GM12878 (cell line): ENCODE measurements around the gene DIP2A. TPM values are rescaled to one million over a fixed set of nuclear protein-coding genes. Genes with fewer than 3 reads are reported as not detected.

Experiments used
- BACH1 ChIP-seq: fragments of 450-650 bp; IDR thresholded peaks from 2 replicates; pipeline ENCODE4 v1.6.1; 2017; ENCODE audit warnings: mild to moderate bottlenecking, borderline replicate concordance
- CBX5 ChIP-seq: sonication (generic); IDR thresholded peaks from 2 replicates; pipeline ENCODE4 v1.6.1; 2016; ENCODE audit warnings: low read depth, moderate library complexity, mild to moderate bottlenecking, inconsistent platforms
- HDAC2 ChIP-seq: fragments of 200-600 bp; sonication (generic); IDR thresholded peaks from 2 replicates; pipeline ENCODE4 v1.6.1; 2017
- JUNB ChIP-seq: IDR thresholded peaks from 2 replicates; pipeline ENCODE4 v1.6.1; 2016; ENCODE audit warnings: antibody characterized with exemption, mild to moderate bottlenecking
- KLF5 ChIP-seq: fragments of 450-650 bp; IDR thresholded peaks from 2 replicates; pipeline ENCODE4 v1.6.1; 2014; ENCODE audit warnings: mild to moderate bottlenecking; ENCODE audit not compliant: partially characterized antibody
- MEF2B ChIP-seq: fragments of 450-650 bp; IDR thresholded peaks from 2 replicates; pipeline ENCODE4 v1.6.1; 2018; ENCODE audit warnings: mild to moderate bottlenecking, moderate library complexity; ENCODE audit not compliant: partially characterized antibody, poor library complexity, severe bottlenecking
- NRF1 ChIP-seq: conservative IDR thresholded peaks from 2 replicates; pipeline ENCODE4 v1.6.1; 2011; ENCODE audit warnings: mild to moderate bottlenecking, low read depth, low read length, improper control_type of control experiment
- PAX5 ChIP-seq: IDR thresholded peaks from 2 replicates; pipeline ENCODE4 v1.6.1; 2011; ENCODE audit warnings: low read depth, low read length, borderline replicate concordance
- PAX8 ChIP-seq: fragments of 450-650 bp; IDR thresholded peaks from 2 replicates; pipeline ENCODE4 v1.6.1; 2017; ENCODE audit warnings: mild to moderate bottlenecking, moderate library complexity
- RB1 ChIP-seq: fragments of 450-650 bp; formaldehyde crosslinking; IDR thresholded peaks from 2 replicates; pipeline ENCODE4 v1.6.1; 2017; ENCODE audit warnings: mild to moderate bottlenecking, borderline replicate concordance
- RCOR1 ChIP-seq: conservative IDR thresholded peaks from 2 replicates; pipeline ENCODE4 v1.6.1; 2012; ENCODE audit warnings: low read depth, low read length, improper control_type of control experiment
- SIX5 ChIP-seq: IDR thresholded peaks from 2 replicates; pipeline ENCODE4 v1.6.1; 2011; ENCODE audit warnings: mild to moderate bottlenecking, low read depth, low read length, moderate library complexity; ENCODE audit not compliant: severe bottlenecking
- ZBTB40 ChIP-seq: fragments of 450-650 bp; IDR thresholded peaks from 2 replicates; pipeline ENCODE4 v1.6.1; 2016; ENCODE audit warnings: mild to moderate bottlenecking, moderate library complexity, borderline replicate concordance
- polyA plus RNA-seq, 11 experiments: library from polyadenylated mRNA; depleted of rRNA in 4 of 11; unstranded in 6 of 11; stranded (reverse) in 5 of 11; fragments of >200 nt; fragmentation: Nextera tagmentation in 4 of 11; fragmentation: Illumina TruSeq in 1 of 11; extraction: Ambion mirVana in 4 of 11; extraction: Trizol in 1 of 11; gene quantifications; 1 replicate in 1 of 11; 2 replicates in 10 of 11; pipeline versions ENCODE4 v1.2.1 to v1.2.3, GENCODE V29; 2011 to 2016; ENCODE audit warnings: inconsistent platforms in 2 of 11, missing spikeins in 2 of 11, low read depth in 1 of 11
- total RNA-seq, 4 experiments: library from RNA; depleted of rRNA in 3 of 4; stranded (reverse); fragments of >200 nt in 3 of 4; fragmentation: Illumina TruSeq in 1 of 4; extraction: Trizol in 1 of 4; gene quantifications; 2 replicates each; pipeline versions ENCODE4 v1.2.1 to v1.2.3, GENCODE V29; 2013 to 2021
- TF ChIP-seq, protein P1 (sequence below), 3 experiments: IDR thresholded peaks in 2 of 3; conservative IDR thresholded peaks in 1 of 3; 2 replicates each; pipeline ENCODE4 v1.5.1; 2011; ENCODE audit warnings: low read depth in 3 of 3, low read length in 3 of 3, mild to moderate bottlenecking in 3 of 3, control low read depth in 2 of 3, moderate library complexity in 2 of 3, inconsistent platforms in 1 of 3, mixed read lengths in 1 of 3; ENCODE audit not compliant: control insufficient read depth in 2 of 3, insufficient read depth in 1 of 3; ENCODE audit errors: extremely low read depth in 1 of 3
- TF ChIP-seq, protein P2 (sequence below): fragments of 450-650 bp; IDR thresholded peaks from 2 replicates; pipeline ENCODE4 v1.6.1; 2017; ENCODE audit warnings: mild to moderate bottlenecking, moderate library complexity

Gene DIP2A
- total and polyA plus RNA-seq, 10 of the 15 experiments (the other 5 are each of a cell fraction or from before 2014, with no cell fraction given), result 1.7 to 25.5 (median 12.2) TPM

DNA sequence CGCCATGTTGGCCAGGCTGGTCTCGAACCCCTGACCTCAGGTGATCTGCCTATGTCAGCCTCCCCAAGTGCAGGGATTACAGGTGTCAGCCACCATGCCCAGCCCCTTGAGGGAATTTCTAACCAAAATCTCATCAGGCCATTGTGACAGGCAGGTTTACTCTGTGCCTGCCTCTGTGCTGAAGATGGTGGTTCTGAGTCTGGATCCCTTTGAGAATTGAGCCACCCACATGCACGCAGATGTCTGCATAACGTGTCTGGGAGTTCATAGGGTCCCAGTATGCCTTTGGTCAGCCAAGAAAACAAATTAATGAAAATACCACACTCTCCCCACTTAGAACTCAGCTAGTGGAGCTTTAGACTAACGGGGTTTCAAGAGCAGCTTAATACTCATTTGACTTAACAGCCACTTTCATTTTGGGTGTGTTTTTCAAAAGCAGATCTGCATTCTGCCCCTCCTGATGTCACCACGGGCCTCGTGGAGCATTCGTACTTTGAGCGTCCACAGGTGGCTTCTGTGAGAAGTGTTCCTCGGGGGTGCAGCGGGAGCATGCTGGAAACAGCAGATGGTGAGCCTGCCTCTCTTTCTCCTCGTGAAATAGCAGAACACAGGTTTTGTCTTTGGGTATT is 45.3 kb downstream of the DIP2A start (continued):
- TF ChIP-seq, protein P1, sequence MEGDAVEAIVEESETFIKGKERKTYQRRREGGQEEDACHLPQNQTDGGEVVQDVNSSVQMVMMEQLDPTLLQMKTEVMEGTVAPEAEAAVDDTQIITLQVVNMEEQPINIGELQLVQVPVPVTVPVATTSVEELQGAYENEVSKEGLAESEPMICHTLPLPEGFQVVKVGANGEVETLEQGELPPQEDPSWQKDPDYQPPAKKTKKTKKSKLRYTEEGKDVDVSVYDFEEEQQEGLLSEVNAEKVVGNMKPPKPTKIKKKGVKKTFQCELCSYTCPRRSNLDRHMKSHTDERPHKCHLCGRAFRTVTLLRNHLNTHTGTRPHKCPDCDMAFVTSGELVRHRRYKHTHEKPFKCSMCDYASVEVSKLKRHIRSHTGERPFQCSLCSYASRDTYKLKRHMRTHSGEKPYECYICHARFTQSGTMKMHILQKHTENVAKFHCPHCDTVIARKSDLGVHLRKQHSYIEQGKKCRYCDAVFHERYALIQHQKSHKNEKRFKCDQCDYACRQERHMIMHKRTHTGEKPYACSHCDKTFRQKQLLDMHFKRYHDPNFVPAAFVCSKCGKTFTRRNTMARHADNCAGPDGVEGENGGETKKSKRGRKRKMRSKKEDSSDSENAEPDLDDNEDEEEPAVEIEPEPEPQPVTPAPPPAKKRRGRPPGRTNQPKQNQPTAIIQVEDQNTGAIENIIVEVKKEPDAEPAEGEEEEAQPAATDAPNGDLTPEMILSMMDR (IDR thresholded peaks at IDR 0.05 in 2 of 3, conservative IDR thresholded peaks at IDR 0.05 in 1 of 3; ENCODE audit: control insufficient read depth in 2 of 3, extremely low read depth in 1 of 3, insufficient read depth in 1 of 3, low read depth in 3 of 3, low read length in 3 of 3), result peak in 2 of 3 experiments; percentile 26 to 36; a peak in 3 of 6 replicates
- no peak for TF ChIP-seq PAX8
- TF ChIP-seq RB1, result no peak
- peak; percentile 32 for TF ChIP-seq MEF2B
- TF ChIP-seq JUNB, result peak; percentile 29; the same call in 1 of the 2 replicates
- no peak for TF ChIP-seq CBX5
- 0 out of 2 replicates have a peak, but pooled peaks have one; percentile 35 for TF ChIP-seq BACH1
- TF ChIP-seq, protein P2, sequence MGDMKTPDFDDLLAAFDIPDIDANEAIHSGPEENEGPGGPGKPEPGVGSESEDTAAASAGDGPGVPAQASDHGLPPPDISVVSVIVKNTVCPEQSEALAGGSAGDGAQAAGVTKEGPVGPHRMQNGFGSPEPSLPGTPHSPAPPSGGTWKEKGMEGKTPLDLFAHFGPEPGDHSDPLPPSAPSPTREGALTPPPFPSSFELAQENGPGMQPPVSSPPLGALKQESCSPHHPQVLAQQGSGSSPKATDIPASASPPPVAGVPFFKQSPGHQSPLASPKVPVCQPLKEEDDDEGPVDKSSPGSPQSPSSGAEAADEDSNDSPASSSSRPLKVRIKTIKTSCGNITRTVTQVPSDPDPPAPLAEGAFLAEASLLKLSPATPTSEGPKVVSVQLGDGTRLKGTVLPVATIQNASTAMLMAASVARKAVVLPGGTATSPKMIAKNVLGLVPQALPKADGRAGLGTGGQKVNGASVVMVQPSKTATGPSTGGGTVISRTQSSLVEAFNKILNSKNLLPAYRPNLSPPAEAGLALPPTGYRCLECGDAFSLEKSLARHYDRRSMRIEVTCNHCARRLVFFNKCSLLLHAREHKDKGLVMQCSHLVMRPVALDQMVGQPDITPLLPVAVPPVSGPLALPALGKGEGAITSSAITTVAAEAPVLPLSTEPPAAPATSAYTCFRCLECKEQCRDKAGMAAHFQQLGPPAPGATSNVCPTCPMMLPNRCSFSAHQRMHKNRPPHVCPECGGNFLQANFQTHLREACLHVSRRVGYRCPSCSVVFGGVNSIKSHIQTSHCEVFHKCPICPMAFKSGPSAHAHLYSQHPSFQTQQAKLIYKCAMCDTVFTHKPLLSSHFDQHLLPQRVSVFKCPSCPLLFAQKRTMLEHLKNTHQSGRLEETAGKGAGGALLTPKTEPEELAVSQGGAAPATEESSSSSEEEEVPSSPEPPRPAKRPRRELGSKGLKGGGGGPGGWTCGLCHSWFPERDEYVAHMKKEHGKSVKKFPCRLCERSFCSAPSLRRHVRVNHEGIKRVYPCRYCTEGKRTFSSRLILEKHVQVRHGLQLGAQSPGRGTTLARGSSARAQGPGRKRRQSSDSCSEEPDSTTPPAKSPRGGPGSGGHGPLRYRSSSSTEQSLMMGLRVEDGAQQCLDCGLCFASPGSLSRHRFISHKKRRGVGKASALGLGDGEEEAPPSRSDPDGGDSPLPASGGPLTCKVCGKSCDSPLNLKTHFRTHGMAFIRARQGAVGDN, result peak; percentile 52
- TF ChIP-seq ZBTB40, result no peak
- no peak for TF ChIP-seq NRF1
- no peak for TF ChIP-seq PAX5
- TF ChIP-seq SIX5, result no peak
- TF ChIP-seq HDAC2, result no peak
- no peak for TF ChIP-seq KLF5
- no peak for TF ChIP-seq RCOR1
